Neutrophil (primary cell): ENCODE measurements around the gene TERT.

Experiments used
- H3K27ac ChIP-seq: fragments of 200-600 bp; sonication (generic); 2 replicates; pipeline ENCODE4 v1.5.1; 2016; ENCODE audit warnings: mild to moderate bottlenecking, moderate library complexity
- H3K27me3 ChIP-seq: fragments of 200-600 bp; sonication (generic); 2 replicates; pipeline ENCODE4 v1.6.0; 2016; ENCODE audit warnings: mild to moderate bottlenecking
- H3K36me3 ChIP-seq: fragments of 200-600 bp; sonication (generic); 2 replicates; pipeline ENCODE4 v1.5.1; 2017
- H3K4me1 ChIP-seq, 2 experiments: fragments of 200-600 bp in 1 of 2; sonication (generic) in 1 of 2; 1 replicate in 1 of 2; 2 replicates in 1 of 2; pipeline versions ENCODE4 v1.5.1 to v1.6.1; 2013 to 2016; ENCODE audit warnings: low read depth in 1 of 2, low read length in 1 of 2, mild to moderate bottlenecking in 1 of 2, moderate library complexity in 1 of 2; ENCODE audit not compliant: control insufficient read depth in 1 of 2, insufficient read depth in 1 of 2
- H3K4me3 ChIP-seq, 2 experiments: fragments of 200-600 bp in 1 of 2; sonication (generic) in 1 of 2; 1 replicate in 1 of 2; 2 replicates in 1 of 2; pipeline ENCODE4 v1.5.1; 2013 to 2016; ENCODE audit warnings: low read depth in 1 of 2, low read length in 1 of 2, mild to moderate bottlenecking in 1 of 2, moderate library complexity in 1 of 2
- H3K9me3 ChIP-seq: fragments of 200-600 bp; sonication (generic); 2 replicates; pipeline ENCODE4 v1.5.1; 2016
- CTCF ChIP-seq: fragments of 200-600 bp; sonication (generic); IDR thresholded peaks from 2 replicates; pipeline ENCODE4 v1.5.1; 2016; ENCODE audit warnings: antibody characterized with exemption

TERT gene

GRCh38 chr5:1257363-1257762, 37.5 kb downstream of the TERT start:
- Histone ChIP-seq H3K4me1 (no peaks in the 10 kb centered on the region), H3K36me3 (no peaks in the 10 kb centered on the region), H3K27me3 (no peaks in the 10 kb centered on the region), H3K27ac (no peak overlapping the region), H3K9me3 (no peaks in the 10 kb centered on the region), H3K4me3 (no peak overlapping the region)
- no peak for TF ChIP-seq CTCF

GRCh38 chr5:1256776-1257175, 38.1 kb downstream of the TERT start:
- Histone ChIP-seq H3K36me3 (no peaks in the 10 kb centered on the region), H3K9me3 (no peaks in the 10 kb centered on the region), H3K4me3 (no peak overlapping the region), H3K4me1 (no peaks in the 10 kb centered on the region), H3K27me3 (no peaks in the 10 kb centered on the region), H3K27ac (no peak overlapping the region)
- no peak for TF ChIP-seq CTCF

GRCh38 chr5:1255081-1255561, 39.7 kb downstream of the TERT start:
- H3K27ac ChIP-seq: no peak overlapping the region
- H3K4me3 ChIP-seq: no peak overlapping the region

GRCh38 chr5:1254196-1254595, 40.7 kb downstream of the TERT start:
- no peaks in the 10 kb centered on the region for H3K9me3 ChIP-seq
- H3K4me1 ChIP-seq: no peaks in the 10 kb centered on the region
- H3K27me3 ChIP-seq: no peaks in the 10 kb centered on the region
- H3K36me3 ChIP-seq: no peaks in the 10 kb centered on the region
- no peak overlapping the region for H3K4me3 ChIP-seq
- no peak for TF ChIP-seq CTCF
- no peak overlapping the region for H3K27ac ChIP-seq

More at GRCh38 chr5:1255081-1255561, 39.7 kb downstream of the TERT start:
- no peaks in the 10 kb centered on the region for H3K36me3 ChIP-seq
- TF ChIP-seq CTCF: no peak
- H3K9me3 ChIP-seq: no peaks in the 10 kb centered on the region
- H3K27me3 ChIP-seq: no peaks in the 10 kb centered on the region
- no peaks in the 10 kb centered on the region for H3K4me1 ChIP-seq

GRCh38 chr5:1253456-1254105, 41.3 kb downstream of the TERT start:
- no peaks in the 10 kb centered on the region for H3K27me3 ChIP-seq

More at GRCh38 chr5:1253456-1254105, 41.3 kb downstream of the TERT start:
- Histone ChIP-seq H3K4me1 (no peaks in the 10 kb centered on the region), H3K36me3 (no peaks in the 10 kb centered on the region), H3K9me3 (no peaks in the 10 kb centered on the region), H3K27ac (no peak overlapping the region), H3K4me3 (no peak overlapping the region)
- no peak for TF ChIP-seq CTCF
